ENCODE data around the gene ACSF3. TPM values are rescaled to one million over a fixed set of nuclear protein-coding genes. Genes with fewer than 3 reads are reported as not detected.
A peak's percentile ranks its signal among the peaks of the same experiment; 100 is the strongest.

Gene ACSF3
- total and polyA plus RNA-seq, 4 experiments from 2014 or later = 30.4 to 71.2 (median 50.0) TPM

DNA sequence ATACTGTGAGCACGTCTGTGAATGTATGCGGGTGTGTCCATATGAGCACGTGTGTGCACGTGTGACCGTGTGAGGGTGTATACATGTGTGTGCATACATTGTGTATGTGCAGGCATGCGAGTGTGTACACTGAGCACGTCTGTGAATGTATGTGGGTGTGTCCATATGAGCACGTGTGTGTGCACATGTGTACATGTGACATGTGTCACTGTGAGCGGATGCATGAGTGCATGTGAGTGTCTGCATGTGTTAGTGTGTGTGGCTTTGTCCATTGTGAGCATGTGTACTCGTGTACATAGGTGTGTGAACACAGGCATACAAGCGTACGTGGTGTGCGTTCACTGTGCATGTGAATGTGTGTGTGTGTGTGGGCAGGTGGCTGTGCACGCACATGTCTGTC lies 17.5 kb upstream of the ACSF3 start:
- no peak for DNase-seq
- intact Hi-C loops (cut with micrococcal nuclease) = no loop called here
- ChIA-PET CTCF (ENCODE audit: partially characterized antibody) (no interaction called here), POLR2A (ENCODE audit: partially characterized antibody) (no interaction called here)
- H3K9me3 Mint-ChIP-seq = no peaks in the 10 kb centered on the region
- Histone ChIP-seq H3K4me3 (ENCODE audit: low read length in 2 of 2) (no peak overlapping the region), H3K4me1 (ENCODE audit: insufficient read depth, low read length) (no peaks in the 10 kb centered on the region), H3K9me3 (ENCODE audit: control insufficient read depth in 1 of 2, low read length in 2 of 2) (no peaks in the 10 kb centered on the region), H3K27ac (ENCODE audit: low read depth, low read length) (no peak overlapping the region), H3K27me3 (ENCODE audit: insufficient read depth, low read length) (no peaks in the 10 kb centered on the region), H3K36me3 (ENCODE audit: insufficient read depth, low read length) (no peaks in the 10 kb centered on the region)
- H3K4me1 Mint-ChIP-seq = peaks cover 0 to 4% (median 2%) of the 10 kb centered on the region in 4 donors
- no peaks in the 10 kb centered on the region for H3K36me3 Mint-ChIP-seq
- H3K4me3 Mint-ChIP-seq = no peak overlapping the region
- no peaks in the 10 kb centered on the region for H3K27me3 Mint-ChIP-seq
- H3K27ac Mint-ChIP-seq = peak overlapping the region in 4 of 7 donors; percentile 7 to 83 (median 56)

DNA sequence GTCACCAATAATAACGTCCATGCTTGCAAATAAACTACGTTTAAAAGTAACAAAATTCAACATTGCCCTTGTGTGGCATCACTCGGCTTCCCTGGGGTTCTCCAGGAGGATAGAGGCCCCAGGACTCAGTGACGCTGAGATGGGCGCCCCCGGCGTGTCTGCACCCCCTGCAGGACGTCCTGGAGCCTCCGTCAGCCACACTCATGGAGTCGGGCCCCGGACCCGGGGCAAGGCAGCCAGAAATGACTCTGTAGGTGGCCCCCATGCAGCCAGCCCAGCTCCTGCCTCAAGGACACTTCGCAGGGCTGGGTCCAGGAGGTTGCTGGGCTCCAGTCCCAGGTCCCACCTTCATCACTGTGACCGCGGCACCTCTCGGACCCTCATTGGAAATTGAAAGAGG lies 16.6 kb upstream of the ACSF3 start:
- no peak for DNase-seq
- no peaks in the 10 kb centered on the region for H3K27me3 ChIP-seq (ENCODE audit: insufficient read depth, low read length)
- Mint-ChIP-seq H3K36me3 (no peaks in the 10 kb centered on the region), H3K27ac (no peak overlapping the region), H3K27me3 (no peaks in the 10 kb centered on the region), H3K9me3 (no peaks in the 10 kb centered on the region), H3K4me3 (no peak overlapping the region), H3K4me1 (peaks cover 0 to 4% (median 2%) of the 10 kb centered on the region in 4 donors)
- H3K4me3 ChIP-seq (ENCODE audit: low read length in 2 of 2) = no peak overlapping the region
- H3K9me3 ChIP-seq (ENCODE audit: control insufficient read depth in 1 of 2, low read length in 2 of 2) = no peaks in the 10 kb centered on the region
- H3K4me1 ChIP-seq (ENCODE audit: insufficient read depth, low read length) = no peaks in the 10 kb centered on the region
- H3K27ac ChIP-seq (ENCODE audit: low read depth, low read length) = no peak overlapping the region
- H3K36me3 ChIP-seq (ENCODE audit: insufficient read depth, low read length) = no peaks in the 10 kb centered on the region
- CTCF ChIA-PET (ENCODE audit: partially characterized antibody) = no interaction called here
- POLR2A ChIA-PET (ENCODE audit: partially characterized antibody) = no interaction called here
- intact Hi-C loops (cut with micrococcal nuclease) = no loop called here

DNA sequence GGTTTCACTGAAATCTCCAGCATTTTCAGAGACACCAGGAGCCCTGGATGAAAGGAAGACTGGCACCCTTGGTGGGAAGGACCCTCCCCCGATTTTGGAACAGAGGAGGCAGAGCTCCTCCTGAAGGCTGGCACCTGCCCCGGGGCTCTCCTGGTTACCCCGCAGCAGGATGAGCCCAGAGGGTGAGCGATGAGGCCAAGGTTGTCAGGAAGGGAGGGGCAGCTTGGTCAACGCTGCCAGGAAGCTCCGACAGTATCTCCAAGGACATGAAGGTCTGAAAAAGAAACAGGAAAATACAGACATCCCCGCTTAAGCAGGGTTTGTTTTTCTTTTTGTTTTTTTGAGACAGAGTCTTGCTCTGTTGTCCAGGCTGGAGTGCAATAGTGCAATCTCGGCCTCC lies 15.5 kb upstream of the ACSF3 start:
- H3K27me3 ChIP-seq (ENCODE audit: insufficient read depth, low read length) = no peaks in the 10 kb centered on the region
- H3K36me3 ChIP-seq (ENCODE audit: insufficient read depth, low read length) = no peaks in the 10 kb centered on the region
- CTCF ChIA-PET (ENCODE audit: partially characterized antibody) = no interaction called here
- H3K9me3 ChIP-seq (ENCODE audit: control insufficient read depth in 1 of 2, low read length in 2 of 2) = no peaks in the 10 kb centered on the region
- no peak for DNase-seq
- intact Hi-C loops (cut with micrococcal nuclease) = no loop called here
- H3K9me3 Mint-ChIP-seq = no peaks in the 10 kb centered on the region
- POLR2A ChIA-PET (ENCODE audit: partially characterized antibody) = no interaction called here
- no peaks in the 10 kb centered on the region for H3K4me1 ChIP-seq (ENCODE audit: insufficient read depth, low read length)
- H3K27me3 Mint-ChIP-seq = no peaks in the 10 kb centered on the region
- H3K4me3 Mint-ChIP-seq = no peak overlapping the region
- H3K4me1 Mint-ChIP-seq = peaks cover 0 to 4% (median 2%) of the 10 kb centered on the region in 4 donors
- H3K27ac ChIP-seq (ENCODE audit: low read depth, low read length) = no peak overlapping the region
- no peak overlapping the region for H3K4me3 ChIP-seq (ENCODE audit: low read length in 2 of 2)
- no peak overlapping the region for H3K27ac Mint-ChIP-seq
- H3K36me3 Mint-ChIP-seq = no peaks in the 10 kb centered on the region

DNA sequence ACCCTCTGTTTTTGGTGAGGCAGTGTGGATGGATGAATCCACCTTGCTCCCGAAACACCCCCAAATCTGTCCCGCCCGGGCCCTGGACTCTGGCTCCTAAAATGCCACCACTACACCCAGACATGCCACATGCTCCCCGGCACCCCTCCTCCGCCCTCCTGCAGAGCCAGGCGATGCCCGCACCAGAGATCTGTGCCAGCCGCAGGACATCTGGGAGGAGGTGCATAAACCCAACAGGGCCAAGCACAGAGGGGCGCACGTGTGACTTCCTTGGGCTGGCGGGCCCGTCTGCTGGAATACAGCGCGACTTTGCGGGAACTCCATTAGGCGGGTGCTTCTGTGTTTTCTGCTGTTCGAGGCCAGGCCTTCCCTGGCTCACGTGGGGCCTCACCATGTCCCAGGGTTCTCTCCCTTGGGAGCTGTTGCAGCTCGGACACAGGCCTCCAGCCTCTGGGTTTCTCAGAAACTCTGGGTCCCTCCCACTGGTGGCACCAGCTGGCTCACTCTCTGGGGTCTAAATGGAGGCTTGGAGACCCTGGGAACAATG lies 14.1 kb upstream of the ACSF3 start:
- H3K36me3 Mint-ChIP-seq = no peaks in the 10 kb centered on the region
- H3K9me3 Mint-ChIP-seq = peaks cover 0 to 1% (median 0%) of the 10 kb centered on the region in 8 donors
- H3K4me3 Mint-ChIP-seq = no peak overlapping the region
- POLR2A ChIA-PET (ENCODE audit: partially characterized antibody) = no interaction called here
- H3K27ac ChIP-seq (ENCODE audit: low read depth, low read length) = no peak overlapping the region
- H3K4me1 ChIP-seq (ENCODE audit: insufficient read depth, low read length) = no peaks in the 10 kb centered on the region
- no peaks in the 10 kb centered on the region for H3K9me3 ChIP-seq (ENCODE audit: control insufficient read depth in 1 of 2, low read length in 2 of 2)
- intact Hi-C loops (cut with micrococcal nuclease) = no loop called here
- no peaks in the 10 kb centered on the region for H3K36me3 ChIP-seq (ENCODE audit: insufficient read depth, low read length)
- H3K27ac Mint-ChIP-seq = no peak overlapping the region
- DNase-seq = no peak
- no peak overlapping the region for H3K4me3 ChIP-seq (ENCODE audit: low read length in 2 of 2)
- no peaks in the 10 kb centered on the region for H3K27me3 ChIP-seq (ENCODE audit: insufficient read depth, low read length)
- H3K27me3 Mint-ChIP-seq = no peaks in the 10 kb centered on the region
- peaks cover 0 to 7% (median 3%) of the 10 kb centered on the region in 4 donors for H3K4me1 Mint-ChIP-seq
- CTCF ChIA-PET (ENCODE audit: partially characterized antibody) = no interaction called here

DNA sequence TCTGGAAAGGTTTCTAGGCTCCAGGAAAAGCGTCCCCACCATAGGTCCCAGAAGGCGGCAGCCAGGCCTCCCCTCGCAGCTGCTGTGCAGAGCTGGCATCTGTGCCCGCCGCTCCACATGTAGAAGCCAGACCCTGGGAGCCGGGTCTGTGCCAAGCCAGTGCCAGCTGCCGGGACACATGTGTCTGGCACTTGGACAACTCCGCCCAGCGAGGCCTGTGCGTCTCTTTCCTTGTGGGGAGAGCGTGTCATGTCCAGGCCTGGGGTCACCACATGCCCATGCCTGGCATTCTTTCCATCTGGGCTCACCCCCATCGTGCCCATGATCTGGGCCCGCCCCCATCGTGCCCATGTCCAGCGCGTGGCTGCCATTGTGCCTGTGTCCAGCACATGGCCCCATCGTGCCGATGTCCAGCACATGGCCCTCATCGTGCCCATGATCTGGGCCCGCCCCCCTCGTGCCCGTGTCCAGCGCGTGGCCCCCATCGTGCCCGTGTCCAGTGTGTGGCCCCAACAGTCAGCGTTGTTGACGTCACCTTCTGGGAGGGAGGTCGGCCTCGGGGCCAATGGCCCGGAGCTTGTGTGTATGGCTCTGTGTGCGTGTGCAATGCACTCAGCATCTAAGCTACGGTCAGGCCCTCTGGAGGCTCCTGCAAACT lies 13.3 kb upstream of the ACSF3 start:
- Mint-ChIP-seq H3K36me3 (no peaks in the 10 kb centered on the region), H3K4me3 (no peak overlapping the region), H3K27ac (peak overlapping the region in 1 of 7 donors; percentile 17), H3K9me3 (peaks cover 0 to 1% (median 0%) of the 10 kb centered on the region in 8 donors), H3K27me3 (no peaks in the 10 kb centered on the region), H3K4me1 (peaks cover 0 to 9% (median 5%) of the 10 kb centered on the region in 4 donors)
- ChIA-PET CTCF (ENCODE audit: partially characterized antibody) (no interaction called here), POLR2A (ENCODE audit: partially characterized antibody) (no interaction called here)
- intact Hi-C loops (cut with micrococcal nuclease) = no loop called here
- H3K27me3 ChIP-seq (ENCODE audit: insufficient read depth, low read length) = no peaks in the 10 kb centered on the region
- no peaks in the 10 kb centered on the region for H3K9me3 ChIP-seq (ENCODE audit: control insufficient read depth in 1 of 2, low read length in 2 of 2)
- no peak overlapping the region for H3K4me3 ChIP-seq (ENCODE audit: low read length in 2 of 2)
- H3K4me1 ChIP-seq (ENCODE audit: insufficient read depth, low read length) = no peaks in the 10 kb centered on the region
- no peak for DNase-seq
- H3K36me3 ChIP-seq (ENCODE audit: insufficient read depth, low read length) = no peaks in the 10 kb centered on the region
- H3K27ac ChIP-seq (ENCODE audit: low read depth, low read length) = no peak overlapping the region

DNA sequence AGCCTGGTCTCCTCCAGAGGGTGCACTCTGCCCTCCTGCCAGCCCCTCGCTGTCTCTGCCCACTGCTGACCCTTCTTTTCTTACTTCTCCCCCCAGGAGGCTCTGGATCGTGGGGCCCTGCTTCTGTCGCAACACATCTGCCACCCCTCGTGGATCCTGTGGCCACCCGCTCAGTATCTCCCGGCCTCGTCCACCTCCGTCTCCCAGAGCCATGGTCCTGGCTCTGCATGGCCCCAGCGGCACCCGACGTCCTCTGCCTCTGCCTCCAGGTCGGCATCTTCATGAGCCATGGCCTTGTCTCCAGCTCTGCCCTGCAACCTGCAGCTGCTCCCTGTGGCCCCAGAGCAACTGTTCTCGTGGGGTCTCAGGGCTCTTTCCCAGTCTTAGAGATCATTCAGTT lies 12.1 kb upstream of the ACSF3 start:
- Histone ChIP-seq H3K27me3 (ENCODE audit: insufficient read depth, low read length) (no peaks in the 10 kb centered on the region), H3K4me3 (ENCODE audit: low read length in 2 of 2) (no peak overlapping the region), H3K9me3 (ENCODE audit: control insufficient read depth in 1 of 2, low read length in 2 of 2) (no peaks in the 10 kb centered on the region), H3K27ac (ENCODE audit: low read depth, low read length) (no peak overlapping the region), H3K36me3 (ENCODE audit: insufficient read depth, low read length) (no peaks in the 10 kb centered on the region), H3K4me1 (ENCODE audit: insufficient read depth, low read length) (no peaks in the 10 kb centered on the region)
- H3K27ac Mint-ChIP-seq = no peak overlapping the region
- POLR2A ChIA-PET (ENCODE audit: partially characterized antibody) = no interaction called here
- no peaks in the 10 kb centered on the region for H3K36me3 Mint-ChIP-seq
- CTCF ChIA-PET (ENCODE audit: partially characterized antibody) = no interaction called here
- DNase-seq = no peak
- no peaks in the 10 kb centered on the region for H3K27me3 Mint-ChIP-seq
- intact Hi-C loops (cut with micrococcal nuclease) = no loop called here
- H3K9me3 Mint-ChIP-seq = peaks cover 0 to 1% (median 0%) of the 10 kb centered on the region in 8 donors
- H3K4me1 Mint-ChIP-seq = peaks cover 0 to 7% (median 2%) of the 10 kb centered on the region in 4 donors
- no peak overlapping the region for H3K4me3 Mint-ChIP-seq

DNA sequence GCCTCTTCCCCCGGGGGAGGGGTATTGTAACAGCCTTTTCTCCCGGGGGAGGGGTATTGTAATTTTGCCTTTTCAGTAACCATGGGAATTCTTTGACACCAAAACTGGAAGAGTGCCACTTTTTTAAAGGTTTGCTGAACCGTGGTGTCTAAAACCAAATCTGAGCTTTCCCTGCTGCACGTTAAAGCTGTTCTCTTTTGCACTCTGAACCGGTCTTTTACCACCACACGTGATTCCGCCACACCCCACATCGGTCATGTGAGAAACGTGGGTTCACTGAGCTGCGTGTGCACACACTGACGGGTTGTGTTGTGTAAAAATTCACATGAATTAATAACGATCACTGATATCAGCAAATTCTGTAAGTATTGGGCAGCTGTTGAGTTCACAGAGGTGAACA lies 9.2 kb upstream of the ACSF3 start:
- no peaks in the 10 kb centered on the region for H3K27me3 ChIP-seq (ENCODE audit: insufficient read depth, low read length)
- H3K27ac ChIP-seq (ENCODE audit: low read depth, low read length) = no peak overlapping the region
- no peak overlapping the region for H3K4me3 ChIP-seq (ENCODE audit: low read length in 2 of 2)
- Mint-ChIP-seq H3K27ac (peak overlapping the region in 6 of 7 donors; percentile 27 to 89 (median 68)), H3K27me3 (peaks cover 0 to 5% of the 10 kb centered on the region in 2 donors), H3K4me1 (peaks cover 0 to 7% (median 2%) of the 10 kb centered on the region in 4 donors), H3K36me3 (no peaks in the 10 kb centered on the region), H3K9me3 (peaks cover 0 to 1% (median 0%) of the 10 kb centered on the region in 8 donors), H3K4me3 (peak overlapping the region in 6 of 8 donors; percentile 28 to 71 (median 59))
- ChIA-PET POLR2A (ENCODE audit: partially characterized antibody) (no interaction called here), CTCF (ENCODE audit: partially characterized antibody) (no interaction called here)
- intact Hi-C loops (cut with micrococcal nuclease) = no loop called here
- no peaks in the 10 kb centered on the region for H3K4me1 ChIP-seq (ENCODE audit: insufficient read depth, low read length)
- H3K9me3 ChIP-seq (ENCODE audit: control insufficient read depth in 1 of 2, low read length in 2 of 2) = no peaks in the 10 kb centered on the region
- H3K36me3 ChIP-seq (ENCODE audit: insufficient read depth, low read length) = no peaks in the 10 kb centered on the region
- DNase-seq = peak in 2 of 5 donors; percentile 25 to 30

All from CD4-positive, alpha-beta memory T cell (primary cell).